NCI-H345 treated with DMSO at 0.1 percent for 48 hours (cell line): Measurements from ENCODE around the gene BGLAP.
"Not testable (repeated sequence)": the region's sequence is repeated elsewhere in the genome, so short reads cannot be mapped to it uniquely, and the experiment has no call there.

Experiments
- DNase-seq: peaks from one replicate; lab custom pipeline; 2025; ENCODE audit not compliant: unreplicated experiment; lab: John Stamatoyannopoulos, UW

BGLAP gene

GRCh38 chr1:156241926-156242325 is at the start of gene BGLAP:
TSS of gene BGLAP (plus strand) at chr1:156242184. CDS start at chr1:156242232, 48 bp downstream.
- no peak for DNase-seq

GRCh38 chr1:156193208-156193487 is 48.8 kb upstream of the BGLAP start:
- DNase-seq = no peak

GRCh38 chr1:156193488-156194299 is 48.3 kb upstream of the BGLAP start, which contains the start of gene SLC25A44:
TSS of gene SLC25A44 (plus strand) at chr1:156194104. CDS start at chr1:156199848, 5,744 bp downstream.
- DNase-seq = peak; percentile 100

- no peak for DNase-seq
Observed at GRCh38 chr1:156194300-156194652, 47.7 kb upstream of the BGLAP start.

GRCh38 chr1:156195853-156196252 is 46.1 kb upstream of the BGLAP start:
- no peak for DNase-seq

- DNase-seq = no peak
Observed at GRCh38 chr1:156196445-156196844, 45.5 kb upstream of the BGLAP start.

- DNase-seq = no peak
Observed at GRCh38 chr1:156198831-156199349, 43.1 kb upstream of the BGLAP start.

- no peak for DNase-seq
Observed at GRCh38 chr1:156200044-156200443, 41.9 kb upstream of the BGLAP start.

GRCh38 chr1:156203331-156203730 is 38.7 kb upstream of the BGLAP start:
- no peak for DNase-seq

- no peak for DNase-seq
Observed at GRCh38 chr1:156204686-156205085, 37.3 kb upstream of the BGLAP start.

GRCh38 chr1:156211243-156211642 is 30.7 kb upstream of the BGLAP start:
- DNase-seq = no peak

GRCh38 chr1:156212130-156212529 is 29.9 kb upstream of the BGLAP start:
- DNase-seq = no peak

GRCh38 chr1:156212833-156213643 is 28.9 kb upstream of the BGLAP start, which contains the start of gene PMF1:
TSS of gene PMF1 (plus strand) at chr1:156213007. CDS start at chr1:156213016, 9 bp downstream.
- DNase-seq = peak; percentile 100

- DNase-seq = no peak
Observed at GRCh38 chr1:156213644-156213966, 28.4 kb upstream of the BGLAP start.

GRCh38 chr1:156214024-156214748 is 27.8 kb upstream of the BGLAP start:
- DNase-seq = no peak

- DNase-seq = not testable (repeated sequence)
Observed at GRCh38 chr1:156216361-156217086, 25.5 kb upstream of the BGLAP start.

GRCh38 chr1:156217871-156218270 is 24.1 kb upstream of the BGLAP start:
- no peak for DNase-seq

GRCh38 chr1:156220226-156220625 is 21.8 kb upstream of the BGLAP start:
- no peak for DNase-seq

GRCh38 chr1:156221986-156222692 is 19.8 kb upstream of the BGLAP start:
- DNase-seq = no peak

- no peak for DNase-seq
Observed at GRCh38 chr1:156225677-156226014, 16.3 kb upstream of the BGLAP start.
